Small intestine (tissue), 7 donors: ENCODE results near the gene VAV3. TPM values are rescaled to one million over a fixed set of nuclear protein-coding genes. Genes with fewer than 3 reads are reported as not detected.

Source experiments
- DNase-seq, 2 donors: peaks; one replicate each; pipeline versions ENCODE4 v3.0.0 to v3.0.0-alpha.2; 2013
- FAIRE-seq: peaks from 2 replicates; lab custom pipeline; 2012; peaks lifted over from hg19 to GRCh38; lab: Jason Lieb, UNC
- H3K27ac ChIP-seq, 3 donors: one replicate each; pipeline ENCODE4 v1.5.1; 2013; ENCODE audit warnings: low read length in 2 of 3, mild to moderate bottlenecking in 2 of 3, control low read depth in 1 of 3, inconsistent platforms in 1 of 3, low read depth in 1 of 3, moderate library complexity in 1 of 3
- H3K27me3 ChIP-seq, 3 donors: one replicate each; pipeline ENCODE4 v1.6.1; 2013; ENCODE audit warnings: low read length in 3 of 3, inconsistent platforms in 1 of 3; ENCODE audit not compliant: control insufficient read depth in 3 of 3, insufficient read depth in 3 of 3
- H3K36me3 ChIP-seq, 3 donors: one replicate each; pipeline ENCODE4 v1.6.1; 2013; ENCODE audit warnings: low read length in 3 of 3, inconsistent platforms in 1 of 3, low read depth in 1 of 3, mild to moderate bottlenecking in 1 of 3, moderate library complexity in 1 of 3; ENCODE audit not compliant: control insufficient read depth in 3 of 3, insufficient read depth in 2 of 3
- H3K4me1 ChIP-seq, 3 donors: one replicate each; pipeline ENCODE4 v1.6.1; 2013; ENCODE audit warnings: low read length in 2 of 3, inconsistent platforms in 1 of 3, low read depth in 1 of 3, mild to moderate bottlenecking in 1 of 3, moderate library complexity in 1 of 3; ENCODE audit not compliant: control insufficient read depth in 3 of 3, insufficient read depth in 2 of 3
- H3K4me3 ChIP-seq, 3 donors: one replicate each; pipeline ENCODE4 v1.5.1; 2013; ENCODE audit warnings: low read length in 3 of 3, control low read depth in 1 of 3, inconsistent platforms in 1 of 3, low read depth in 1 of 3, mild to moderate bottlenecking in 1 of 3, moderate library complexity in 1 of 3
- H3K9me3 ChIP-seq, 2 donors: one replicate each; pipeline ENCODE4 v1.6.1; 2013; ENCODE audit warnings: low read depth in 1 of 2, low read length in 1 of 2; ENCODE audit not compliant: control insufficient read depth in 2 of 2, insufficient read depth in 1 of 2
- WGBS, 3 donors: extraction: QIAGEN DNeasy Blood & Tissue Kit; methylation state at CpG; one replicate each; pipeline ENCODE4 v1.1.7; 2013; 5-methylcytosine and 5-hydroxymethylcytosine counted together
- polyA plus RNA-seq, 4 donors: library from polyadenylated mRNA; stranded (reverse) in 3 of 4; unstranded in 1 of 4; fragments of 200-250 nt in 3 of 4; fragments of 120-200 nt in 1 of 4; gene quantifications; one replicate each; pipeline versions ENCODE4 v1.2.1 to v1.2.3, GENCODE V29; 2013
- donor health status: healthy with polysubstance abuse.
- donor health status: control.
- donor health status: control.
- donor health status: Bipolar disorder and iron deficiency.
- donor health status: healthy.

The VAV3 gene
- polyA plus RNA-seq, 4 donors = 5.4 to 50.2 (median 11.2) TPM

- peaks cover 0 to 9% (median 0%) of the 10 kb centered on the region in 3 donors for H3K4me1 ChIP-seq
- H3K27ac ChIP-seq = no peak overlapping the region
- WGBS, 3 donors = 63 to 68% (median 64%) methylated on average over 1 of the region's 1 CpG
- no peaks in the 10 kb centered on the region for H3K9me3 ChIP-seq
- H3K4me3 ChIP-seq = no peak overlapping the region
- no peak for DNase-seq
- FAIRE-seq = no peak
- no peaks in the 10 kb centered on the region for H3K27me3 ChIP-seq
- peaks cover 0 to 6% (median 2%) of the 10 kb centered on the region in 3 donors for H3K36me3 ChIP-seq
Observed at GRCh38 chr1:107643766-107644165, 321.2 kb downstream of the VAV3 start.

- Histone ChIP-seq H3K4me3 (no peak overlapping the region), H3K27me3 (no peaks in the 10 kb centered on the region), H3K27ac (no peak overlapping the region), H3K4me1 (peaks cover 0 to 7% (median 0%) of the 10 kb centered on the region in 3 donors), H3K9me3 (no peaks in the 10 kb centered on the region), H3K36me3 (peaks cover 0 to 8% (median 2%) of the 10 kb centered on the region in 3 donors)
- no peak for DNase-seq
- WGBS, 3 donors = 89 to 92% (median 91%) methylated on average over 7 of the region's 7 CpGs
- FAIRE-seq = no peak
Observed at GRCh38 chr1:107640207-107640606, 324.8 kb downstream of the VAV3 start.

GRCh38 chr1:107637101-107637500, 327.9 kb downstream of the VAV3 start:
- no peak overlapping the region for H3K27ac ChIP-seq
- H3K4me1 ChIP-seq = no peaks in the 10 kb centered on the region
- no peak overlapping the region for H3K4me3 ChIP-seq
- DNase-seq (no peak), FAIRE-seq (no peak)
- H3K36me3 ChIP-seq = peaks cover 0 to 5% (median 2%) of the 10 kb centered on the region in 3 donors
- H3K27me3 ChIP-seq = no peaks in the 10 kb centered on the region
- 91 to 96% (median 93%) methylated on average over 6 of the region's 6 CpGs for whole genome bisulfite sequencing, 3 donors
- H3K9me3 ChIP-seq = no peaks in the 10 kb centered on the region

- H3K36me3 ChIP-seq = peaks cover 0 to 2% (median 0%) of the 10 kb centered on the region in 3 donors
- DNase-seq (no peak), FAIRE-seq (no peak)
- H3K4me1 ChIP-seq = no peaks in the 10 kb centered on the region
- no peak overlapping the region for H3K27ac ChIP-seq
- no peak overlapping the region for H3K4me3 ChIP-seq
- no peaks in the 10 kb centered on the region for H3K27me3 ChIP-seq
- H3K9me3 ChIP-seq = no peaks in the 10 kb centered on the region
- 64 to 92% (median 82%) methylated on average over 5 of the region's 5 CpGs for whole genome bisulfite sequencing, 3 donors
Observed at GRCh38 chr1:107633596-107633995, 331.4 kb downstream of the VAV3 start.

- Histone ChIP-seq H3K4me3 (no peak overlapping the region), H3K9me3 (no peaks in the 10 kb centered on the region), H3K27ac (peak overlapping the region in 1 of 3 donors; percentile 54), H3K27me3 (no peaks in the 10 kb centered on the region), H3K36me3 (no peaks in the 10 kb centered on the region), H3K4me1 (no peaks in the 10 kb centered on the region)
- 58 to 66% (median 64%) methylated on average over 2 of the region's 2 CpGs for WGBS, 3 donors
- FAIRE-seq (no peak), DNase-seq (no peak)
Observed at GRCh38 chr1:107626073-107626796, 338.7 kb downstream of the VAV3 start.

GRCh38 chr1:107625405-107626029, 339.5 kb downstream of the VAV3 start:
- H3K27ac ChIP-seq = no peak overlapping the region
- H3K27me3 ChIP-seq = no peaks in the 10 kb centered on the region
- no peaks in the 10 kb centered on the region for H3K36me3 ChIP-seq
- no peak overlapping the region for H3K4me3 ChIP-seq
- 78 to 86% (median 83%) methylated on average over 4 of the region's 4 CpGs for WGBS, 3 donors
- no peaks in the 10 kb centered on the region for H3K9me3 ChIP-seq
- no peak for FAIRE-seq
- no peaks in the 10 kb centered on the region for H3K4me1 ChIP-seq
- no peak for DNase-seq

- DNase-seq = no peak
- Histone ChIP-seq H3K27ac (no peak overlapping the region), H3K4me3 (no peak overlapping the region), H3K9me3 (no peaks in the 10 kb centered on the region), H3K27me3 (no peaks in the 10 kb centered on the region), H3K4me1 (no peaks in the 10 kb centered on the region), H3K36me3 (peaks cover 0 to 2% (median 0%) of the 10 kb centered on the region in 3 donors)
- FAIRE-seq = no peak
- 94 to 99% (median 96%) methylated on average over 2 of the region's 2 CpGs for WGBS, 3 donors
Observed at GRCh38 chr1:107623431-107623830, 341.5 kb downstream of the VAV3 start.

- DNase-seq (no peak), FAIRE-seq (no peak)
- 55 to 93% (median 82%) methylated on average over 1 of the region's 1 CpG for WGBS, 3 donors
- H3K4me1 ChIP-seq = no peaks in the 10 kb centered on the region
- H3K27me3 ChIP-seq = no peaks in the 10 kb centered on the region
- H3K4me3 ChIP-seq = no peak overlapping the region
- H3K36me3 ChIP-seq = peaks cover 0 to 2% (median 0%) of the 10 kb centered on the region in 3 donors
- H3K27ac ChIP-seq = no peak overlapping the region
- H3K9me3 ChIP-seq = no peaks in the 10 kb centered on the region
Observed at GRCh38 chr1:107622966-107623365, 342.0 kb downstream of the VAV3 start.
